Transverse colon (tissue), 4 donors: ENCODE results near the gene HOXA13.

Experiments used
- EP300 ChIP-seq: sonication (generic); formaldehyde crosslinking; IDR thresholded peaks from one replicate; pipeline ENCODE4 v1.6.1; 2017; ENCODE audit warnings: antibody characterized with exemption, low read depth
- POLR2A ChIP-seq: fragments of 450-650 bp; IDR thresholded peaks from one replicate; pipeline ENCODE4 v1.6.1; 2016; ENCODE audit warnings: antibody characterized with exemption, mild to moderate bottlenecking, moderate library complexity
- POLR2AphosphoS5 ChIP-seq, 3 donors: sonication (generic); formaldehyde crosslinking; IDR thresholded peaks; one replicate each; pipeline ENCODE4 v1.6.1; 2016; ENCODE audit warnings: antibody characterized with exemption in 3 of 3
- TF ChIP-seq, protein P1 (sequence below), 5 experiments: fragments of 200-600 bp in 3 of 5; fragments of 450-650 bp in 2 of 5; sonication (generic) in 3 of 5; IDR thresholded peaks; 1 replicate in 2 of 5; 2 replicates in 3 of 5; pipeline ENCODE4 v1.5.1; 2016 to 2017; ENCODE audit warnings: antibody characterized with exemption in 5 of 5, inconsistent platforms in 3 of 5, mild to moderate bottlenecking in 2 of 5, moderate library complexity in 1 of 5

GRCh38 chr7:27145914-27146412, 53.9 kb downstream of the HOXA13 start:
- TF ChIP-seq, protein P1, sequence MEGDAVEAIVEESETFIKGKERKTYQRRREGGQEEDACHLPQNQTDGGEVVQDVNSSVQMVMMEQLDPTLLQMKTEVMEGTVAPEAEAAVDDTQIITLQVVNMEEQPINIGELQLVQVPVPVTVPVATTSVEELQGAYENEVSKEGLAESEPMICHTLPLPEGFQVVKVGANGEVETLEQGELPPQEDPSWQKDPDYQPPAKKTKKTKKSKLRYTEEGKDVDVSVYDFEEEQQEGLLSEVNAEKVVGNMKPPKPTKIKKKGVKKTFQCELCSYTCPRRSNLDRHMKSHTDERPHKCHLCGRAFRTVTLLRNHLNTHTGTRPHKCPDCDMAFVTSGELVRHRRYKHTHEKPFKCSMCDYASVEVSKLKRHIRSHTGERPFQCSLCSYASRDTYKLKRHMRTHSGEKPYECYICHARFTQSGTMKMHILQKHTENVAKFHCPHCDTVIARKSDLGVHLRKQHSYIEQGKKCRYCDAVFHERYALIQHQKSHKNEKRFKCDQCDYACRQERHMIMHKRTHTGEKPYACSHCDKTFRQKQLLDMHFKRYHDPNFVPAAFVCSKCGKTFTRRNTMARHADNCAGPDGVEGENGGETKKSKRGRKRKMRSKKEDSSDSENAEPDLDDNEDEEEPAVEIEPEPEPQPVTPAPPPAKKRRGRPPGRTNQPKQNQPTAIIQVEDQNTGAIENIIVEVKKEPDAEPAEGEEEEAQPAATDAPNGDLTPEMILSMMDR (IDR thresholded peaks at IDR 0.05), result no peak
- TF ChIP-seq EP300 (no peak), POLR2A (no peak), POLR2AphosphoS5 (IDR thresholded peaks at IDR 0.05) (peak in 1 of 3 donors; percentile 0)
